Brain microvascular endothelial cell (primary cell): ENCODE results near the gene MRPS6.

Experiments
- DNase-seq: peaks from one replicate; pipeline ENCODE4 v3.0.0-alpha.2; 2020
- H3K27ac ChIP-seq: fragments of 250-450 bp; sonication (Bioruptor Pico); 2 replicates; pipeline ENCODE4 v1.5.1; 2020; ENCODE audit warnings: mild to moderate bottlenecking, moderate library complexity
- H3K27me3 ChIP-seq: fragments of 250-450 bp; sonication (Bioruptor Pico); replicated peaks from 2 replicates; pipeline ENCODE4 v1.5.1; 2020; ENCODE audit warnings: mild to moderate bottlenecking
- H3K36me3 ChIP-seq: fragments of 250-450 bp; sonication (Bioruptor Pico); replicated peaks from 2 replicates; pipeline ENCODE4 v1.5.1; 2020; ENCODE audit warnings: mild to moderate bottlenecking
- H3K4me3 ChIP-seq: 2 replicates; pipeline ENCODE4 v1.5.1; 2011; ENCODE audit warnings: low read depth, mild to moderate bottlenecking, control low read depth, low read length, moderate library complexity
- in situ Hi-C: cut with HindIII; loops from 2 replicates; pipeline ENCODE4 v1.10.0; 2017; ENCODE audit warnings: low sequenced_read_pairs, low pct_ligation_motif_present
- TF ChIP-seq, protein P1 (sequence below): IDR thresholded peaks from 2 replicates; pipeline ENCODE4 v1.5.1; 2011; ENCODE audit warnings: low read depth, mild to moderate bottlenecking, moderate library complexity, low read length, control low read depth, inconsistent platforms; ENCODE audit errors: missing control alignments

MRPS6 gene

DNA sequence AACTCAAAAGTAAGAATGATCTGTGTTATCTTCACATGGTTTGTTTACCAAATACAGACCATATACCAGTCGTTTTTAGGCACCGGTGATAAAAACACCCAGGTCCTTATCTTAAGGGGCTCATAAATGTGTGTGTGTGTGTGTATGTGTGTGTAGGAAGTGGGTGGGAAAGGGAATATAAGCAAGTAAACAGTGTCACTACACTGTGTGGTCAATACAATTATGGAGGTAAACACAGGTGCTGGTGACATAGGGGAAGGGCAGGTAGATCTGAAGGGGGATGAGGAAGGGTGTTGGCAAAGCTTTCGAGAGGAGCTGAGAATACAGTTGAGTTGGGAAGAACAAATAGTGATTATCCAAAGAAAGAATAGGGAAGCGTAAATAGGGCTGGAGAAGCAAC, 19.1 kb upstream of the MRPS6 start:
- Histone ChIP-seq H3K27me3 (no peaks in the 10 kb centered on the region), H3K27ac (no peak overlapping the region), H3K36me3 (no peaks in the 10 kb centered on the region), H3K4me3 (no peak overlapping the region)
- in situ Hi-C loops, result no loop called here
- DNase-seq, result no peak
- TF ChIP-seq, protein P1, sequence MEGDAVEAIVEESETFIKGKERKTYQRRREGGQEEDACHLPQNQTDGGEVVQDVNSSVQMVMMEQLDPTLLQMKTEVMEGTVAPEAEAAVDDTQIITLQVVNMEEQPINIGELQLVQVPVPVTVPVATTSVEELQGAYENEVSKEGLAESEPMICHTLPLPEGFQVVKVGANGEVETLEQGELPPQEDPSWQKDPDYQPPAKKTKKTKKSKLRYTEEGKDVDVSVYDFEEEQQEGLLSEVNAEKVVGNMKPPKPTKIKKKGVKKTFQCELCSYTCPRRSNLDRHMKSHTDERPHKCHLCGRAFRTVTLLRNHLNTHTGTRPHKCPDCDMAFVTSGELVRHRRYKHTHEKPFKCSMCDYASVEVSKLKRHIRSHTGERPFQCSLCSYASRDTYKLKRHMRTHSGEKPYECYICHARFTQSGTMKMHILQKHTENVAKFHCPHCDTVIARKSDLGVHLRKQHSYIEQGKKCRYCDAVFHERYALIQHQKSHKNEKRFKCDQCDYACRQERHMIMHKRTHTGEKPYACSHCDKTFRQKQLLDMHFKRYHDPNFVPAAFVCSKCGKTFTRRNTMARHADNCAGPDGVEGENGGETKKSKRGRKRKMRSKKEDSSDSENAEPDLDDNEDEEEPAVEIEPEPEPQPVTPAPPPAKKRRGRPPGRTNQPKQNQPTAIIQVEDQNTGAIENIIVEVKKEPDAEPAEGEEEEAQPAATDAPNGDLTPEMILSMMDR, result no peak

DNA sequence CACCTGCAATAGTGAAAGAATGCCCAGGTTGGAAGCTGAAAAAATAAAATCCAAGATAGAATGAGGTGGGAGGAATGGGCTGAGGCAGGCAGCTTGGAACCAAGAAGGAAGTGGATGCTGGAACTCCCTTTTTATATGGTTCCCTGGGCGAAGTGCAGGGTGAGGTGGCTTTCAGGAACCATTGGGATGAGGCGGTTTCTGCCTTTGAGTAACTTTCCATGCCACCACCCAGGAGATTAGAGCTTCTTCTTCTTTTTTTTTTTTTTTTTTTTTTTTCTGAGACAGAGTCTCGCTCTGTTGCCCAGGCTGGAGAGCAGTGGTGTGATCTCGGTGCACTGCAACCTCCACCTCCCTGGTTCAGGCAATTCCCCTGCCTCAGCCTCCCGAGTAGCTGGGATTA, 17.8 kb upstream of the MRPS6 start:
- DNase-seq, result no peak
- in situ Hi-C loops, result no loop called here
- H3K27me3 ChIP-seq, result no peaks in the 10 kb centered on the region
- TF ChIP-seq, protein P1, result no peak
- H3K27ac ChIP-seq, result no peak overlapping the region
- H3K36me3 ChIP-seq, result no peaks in the 10 kb centered on the region
- no peak overlapping the region for H3K4me3 ChIP-seq

DNA sequence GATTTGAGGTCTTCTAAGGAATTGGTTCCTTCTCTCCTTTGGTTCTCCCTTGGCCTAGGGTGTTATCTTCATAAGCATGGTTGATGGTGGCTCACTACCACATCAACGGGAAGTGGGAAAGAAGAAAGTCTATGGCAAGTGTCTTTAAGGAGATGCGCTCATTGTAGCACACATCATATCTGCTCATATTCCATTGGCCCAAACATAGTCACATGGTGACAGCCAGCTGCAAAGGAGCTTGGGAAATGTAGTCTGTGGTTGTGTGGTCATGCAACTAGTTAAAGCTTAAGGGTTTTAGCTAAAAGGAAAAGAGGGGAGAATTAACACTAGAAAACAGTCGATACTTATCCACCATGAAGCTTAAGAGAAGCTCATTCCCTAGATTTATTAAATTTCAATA, 11.4 kb upstream of the MRPS6 start:
- H3K27ac ChIP-seq, result no peak overlapping the region
- no peaks in the 10 kb centered on the region for H3K27me3 ChIP-seq
- no peaks in the 10 kb centered on the region for H3K36me3 ChIP-seq
- DNase-seq, result no peak
- in situ Hi-C loops, result no loop called here
- TF ChIP-seq, protein P1, result no peak
- H3K4me3 ChIP-seq, result no peak overlapping the region

DNA sequence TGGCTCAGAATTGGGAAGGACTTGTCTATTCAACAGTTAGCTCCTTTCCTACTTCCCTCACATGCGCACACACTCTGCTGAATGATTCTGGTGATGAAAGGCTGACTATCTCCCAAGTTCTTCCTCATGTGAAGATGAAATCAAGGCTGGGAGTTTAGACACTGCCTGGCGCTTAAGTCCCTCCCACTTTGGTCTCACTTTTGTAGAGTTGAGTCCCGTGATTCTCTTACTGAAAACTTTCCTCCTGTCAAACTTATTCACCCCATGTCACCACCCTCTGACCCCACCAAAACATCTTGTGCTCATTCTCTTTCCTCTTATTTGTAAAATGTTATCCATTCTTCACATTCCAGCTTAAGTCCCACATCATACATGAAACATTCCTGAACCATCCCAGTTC, 8.4 kb upstream of the MRPS6 start:
- Histone ChIP-seq H3K27ac (no peak overlapping the region), H3K4me3 (no peak overlapping the region), H3K27me3 (no peaks in the 10 kb centered on the region), H3K36me3 (no peaks in the 10 kb centered on the region)
- DNase-seq, result no peak
- in situ Hi-C loops, result no loop called here
- TF ChIP-seq, protein P1, result no peak

DNA sequence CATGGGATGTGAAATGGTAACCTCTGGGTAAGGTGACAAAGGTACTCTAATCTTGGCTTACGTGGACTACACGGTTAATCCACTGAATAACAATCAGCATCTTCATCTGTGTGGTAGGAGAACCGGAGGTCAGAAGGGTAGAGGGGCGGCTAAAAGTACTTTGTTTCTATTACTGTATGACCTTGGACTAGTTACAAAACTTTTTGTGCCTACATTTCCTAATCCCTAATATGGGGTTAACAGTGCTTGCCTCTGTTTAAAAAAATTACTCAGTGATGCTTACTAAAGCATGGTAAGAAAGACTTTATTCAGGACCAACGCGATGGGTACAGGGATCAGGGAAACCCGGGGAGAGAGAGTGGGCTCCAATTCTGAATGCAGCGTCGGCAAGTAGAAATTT, 1.7 kb upstream of the MRPS6 start:
- TF ChIP-seq, protein P1, result no peak
- Histone ChIP-seq H3K27me3 (no peaks in the 10 kb centered on the region), H3K36me3 (no peaks in the 10 kb centered on the region), H3K4me3 (no peak overlapping the region), H3K27ac (no peak overlapping the region)
- in situ Hi-C loops, result no loop called here
- DNase-seq, result no peak
